Measurements from ENCODE around the gene ADAM10.

ADAM10 gene

GRCh38 chr15:58595516-58596263 lies 153.8 kb downstream of the ADAM10 start:
- TF ChIP-seq CTCF (IDR thresholded peaks at IDR 0.05; ENCODE audit: low read depth, low read length): no peak
- no peak overlapping the region for H3K4me3 ChIP-seq (ENCODE audit: low read depth, low read length)
- in situ Hi-C loops (cut with HindIII; ENCODE audit: low sequenced_read_pairs): no loop called here
- no peak for DNase-seq (ENCODE audit: low read depth, low spot score)

DNA sequence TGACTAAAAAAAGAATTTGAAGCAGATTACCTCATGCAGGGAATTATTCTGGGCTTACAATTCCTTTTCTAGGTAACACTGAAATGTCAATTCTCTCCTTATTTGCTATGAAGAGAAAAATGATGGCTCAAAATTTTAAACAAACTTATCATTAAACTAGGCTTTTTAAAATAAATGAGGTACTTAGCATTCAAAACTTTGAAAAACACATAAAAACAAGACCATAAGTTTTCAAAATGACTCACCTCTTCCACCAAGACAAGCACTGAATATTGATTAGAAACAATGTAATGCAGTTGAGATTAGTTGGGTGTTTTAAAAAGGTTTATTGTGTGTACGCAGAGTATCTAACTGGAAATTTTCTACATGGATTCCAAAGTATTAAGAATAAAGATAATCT lies 154.6 kb downstream of the ADAM10 start:
- TF ChIP-seq CTCF (IDR thresholded peaks at IDR 0.05; ENCODE audit: low read depth, low read length): no peak

GRCh38 chr15:58593870-58594269 lies 155.6 kb downstream of the ADAM10 start:
- in situ Hi-C loops (cut with HindIII; ENCODE audit: low sequenced_read_pairs): no loop called here
- DNase-seq (ENCODE audit: low read depth, low spot score): no peak
- no peak overlapping the region for H3K4me3 ChIP-seq (ENCODE audit: low read depth, low read length)
- no peak for TF ChIP-seq CTCF (IDR thresholded peaks at IDR 0.05; ENCODE audit: low read depth, low read length)

More for the DNA sequence above, 154.6 kb downstream of the ADAM10 start:
- H3K4me3 ChIP-seq (ENCODE audit: low read depth, low read length): no peak overlapping the region
- in situ Hi-C loops (cut with HindIII; ENCODE audit: low sequenced_read_pairs): no loop called here
- DNase-seq (ENCODE audit: low read depth, low spot score): no peak

GRCh38 chr15:58590926-58591325 lies 158.6 kb downstream of the ADAM10 start:
- H3K4me3 ChIP-seq (ENCODE audit: low read depth, low read length): no peak overlapping the region
- DNase-seq (ENCODE audit: low read depth, low spot score): no peak
- TF ChIP-seq CTCF (IDR thresholded peaks at IDR 0.05; ENCODE audit: low read depth, low read length): no peak
- in situ Hi-C loops (cut with HindIII; ENCODE audit: low sequenced_read_pairs): no loop called here

DNA sequence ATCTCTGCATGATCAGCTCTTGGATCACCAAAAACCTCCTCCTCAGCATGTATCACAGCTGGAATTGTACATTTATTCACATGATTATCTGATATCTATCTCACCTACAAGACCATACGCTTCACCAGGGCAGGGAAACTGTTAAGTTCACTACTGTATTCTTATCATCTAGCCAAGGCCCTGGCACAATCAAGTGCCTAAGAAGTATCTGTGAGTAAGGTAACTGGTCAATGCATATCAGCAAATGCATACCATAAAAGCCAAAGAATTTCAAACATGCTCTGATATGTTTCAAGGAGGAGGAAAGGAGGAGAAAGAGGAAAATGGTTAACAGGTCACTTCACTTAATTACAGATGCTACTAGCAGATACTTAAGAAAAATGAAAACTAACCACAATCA lies 159.3 kb downstream of the ADAM10 start:
- TF ChIP-seq CTCF (IDR thresholded peaks at IDR 0.05; ENCODE audit: low read depth, low read length): no peak
- no peak overlapping the region for H3K4me3 ChIP-seq (ENCODE audit: low read depth, low read length)
- DNase-seq (ENCODE audit: low read depth, low spot score): no peak
- in situ Hi-C loops (cut with HindIII; ENCODE audit: low sequenced_read_pairs): no loop called here

GRCh38 chr15:58589047-58589446 lies 160.5 kb downstream of the ADAM10 start:
- TF ChIP-seq CTCF (IDR thresholded peaks at IDR 0.05; ENCODE audit: low read depth, low read length): no peak
- no peak for DNase-seq (ENCODE audit: low read depth, low spot score)
- H3K4me3 ChIP-seq (ENCODE audit: low read depth, low read length): no peak overlapping the region
- in situ Hi-C loops (cut with HindIII; ENCODE audit: low sequenced_read_pairs): no loop called here

All from astrocyte of the spinal cord (primary cell).